Measurements from ENCODE around the gene TAF5L. TPM values are rescaled to one million over a fixed set of nuclear protein-coding genes. Genes with fewer than 3 reads are reported as not detected.

The TAF5L gene
- total and polyA plus RNA-seq, 2 experiments from 2014 or later: 5.6 to 17.6 TPM

GRCh38 chr1:229661022-229661877, 35.3 kb upstream of the TAF5L start (continued):
- TF ChIP-seq CTCF (conservative IDR thresholded peaks at IDR 0.05; ENCODE audit: low read depth in 2 of 2) (peak; percentile 90 to 96), STAT1 (IDR thresholded peaks at IDR 0.05; ENCODE audit: unreplicated experiment) (no peak), CREB1 (CRISPR knock-in tag; IDR thresholded peaks at IDR 0.05; ENCODE audit: low read depth) (0 out of 2 replicates have a peak, but pooled peaks have one; percentile 19)

- H3K9me3 Mint-ChIP-seq: no peaks in the 10 kb centered on the region
- peaks cover 24% of the 10 kb centered on the region; the same call in 1 of the 2 replicates for H4K20me1 ChIP-seq (replicated peaks; ENCODE audit: insufficient read depth)
- no peak overlapping the region for H3K27ac Mint-ChIP-seq
- no peaks in the 10 kb centered on the region for H3K9me2 ChIP-seq (ENCODE audit: insufficient read depth)
- no peaks in the 10 kb centered on the region; the same call in 1 of the 2 replicates for H3F3A ChIP-seq (replicated peaks; ENCODE audit: low read depth)
- H3K27me3 Mint-ChIP-seq (ENCODE audit: insufficient read depth, low read depth, poor library complexity): peaks cover 6% of the 10 kb centered on the region
- H3K4me1 Mint-ChIP-seq: peaks cover 7% of the 10 kb centered on the region
- no peak for ATAC-seq
- H3K4me1 ChIP-seq (ENCODE audit: insufficient read depth): no peaks in the 10 kb centered on the region
- no peak overlapping the region for H3K27ac ChIP-seq (ENCODE audit: low read depth)
- H3K4me2 ChIP-seq: no peak overlapping the region
- H3K27me3 ChIP-seq (ENCODE audit: insufficient read depth): no peaks in the 10 kb centered on the region
- DNase-seq (ENCODE audit: low spot score): no peak
- no peaks in the 10 kb centered on the region; the same call in 1 of the 2 replicates for H3K79me2 ChIP-seq (replicated peaks; ENCODE audit: insufficient read depth)
- H3K4me3 Mint-ChIP-seq: no peak overlapping the region
- H2AFZ ChIP-seq: no peak overlapping the region
- no peak overlapping the region for H3K4me3 ChIP-seq
- H3K36me3 ChIP-seq (ENCODE audit: insufficient read depth): peaks cover 43% of the 10 kb centered on the region
- H3K36me3 Mint-ChIP-seq (ENCODE audit: low read depth): peaks cover 73% of the 10 kb centered on the region
- TF ChIP-seq ZNF114 (CRISPR knock-in tag; IDR thresholded peaks at IDR 0.05): no peak
These were observed 32.3 kb upstream of the TAF5L start for GRCh38 chr1:229657993-229658755.

- no peak for TF ChIP-seq ZNF331 (CRISPR knock-in tag; IDR thresholded peaks at IDR 0.05; ENCODE audit: low read depth)
- TF ChIP-seq ZNF462 (CRISPR knock-in tag; IDR thresholded peaks at IDR 0.05): no peak
- no peak for TF ChIP-seq ZNF114 (CRISPR knock-in tag; IDR thresholded peaks at IDR 0.05)
- no peak for TF ChIP-seq JUNB (IDR thresholded peaks at IDR 0.05; ENCODE audit: unreplicated experiment)
- TF ChIP-seq NANOG (IDR thresholded peaks at IDR 0.05; ENCODE audit: borderline replicate concordance): no peak
- Mint-ChIP-seq H3K9me3 (no peaks in the 10 kb centered on the region), H3K27me3 (ENCODE audit: insufficient read depth, low read depth, poor library complexity) (no peaks in the 10 kb centered on the region), H3K36me3 (ENCODE audit: low read depth) (peaks cover 73% of the 10 kb centered on the region), H3K4me1 (no peaks in the 10 kb centered on the region; the same call in 2 of the 3 replicates), H3K27ac (no peak overlapping the region), H3K4me3 (no peak overlapping the region)
- no peaks in the 10 kb centered on the region for H3K27me3 ChIP-seq (ENCODE audit: insufficient read depth)
- ATAC-seq (no peak), DNase-seq (ENCODE audit: low spot score) (no peak)
- H4K20me1 ChIP-seq (replicated peaks; ENCODE audit: insufficient read depth): peaks cover 24% of the 10 kb centered on the region; the same call in 1 of the 2 replicates
- H3K79me2 ChIP-seq (replicated peaks; ENCODE audit: insufficient read depth): no peaks in the 10 kb centered on the region; the same call in 1 of the 2 replicates
- H3K36me3 ChIP-seq (ENCODE audit: insufficient read depth): peaks cover 57% of the 10 kb centered on the region
- no peaks in the 10 kb centered on the region; the same call in 1 of the 2 replicates for H3F3A ChIP-seq (replicated peaks; ENCODE audit: low read depth)
- no peaks in the 10 kb centered on the region for H3K4me1 ChIP-seq (ENCODE audit: insufficient read depth)
- no peak overlapping the region for H3K4me2 ChIP-seq
- H2AFZ ChIP-seq: no peak overlapping the region
- no peak overlapping the region for H3K4me3 ChIP-seq
- no peak overlapping the region for H3K27ac ChIP-seq (ENCODE audit: low read depth)
- H3K9me2 ChIP-seq (ENCODE audit: insufficient read depth): no peaks in the 10 kb centered on the region
These were observed 29.9 kb upstream of the TAF5L start for GRCh38 chr1:229655781-229656180.

Data from GM23338 (cell line).